ENCODE data around the gene DPP3.
A peak's percentile ranks its signal among the peaks of the same experiment; 100 is the strongest.

DPP3 gene

GRCh38 chr11:66443602-66444001, 36.6 kb upstream of the DPP3 start:
- H3K4me3 ChIP-seq (ENCODE audit: low read depth, low read length), result no peak overlapping the region
- TF ChIP-seq MAX (IDR thresholded peaks at IDR 0.05; ENCODE audit: low read depth, low read length) (peak; percentile 85), POLR2A (IDR thresholded peaks at IDR 0.05; ENCODE audit: extremely low read depth, insufficient read length) (no peak), MYC (IDR thresholded peaks at IDR 0.05; ENCODE audit: low read depth, low read length) (peak; percentile 95), CTCF (IDR thresholded peaks at IDR 0.05; ENCODE audit: low read depth, low read length) (no peak)
- peak; percentile 94 for DNase-seq (ENCODE audit: low read depth)

GRCh38 chr11:66447012-66447411, 33.2 kb upstream of the DPP3 start:
- no peak overlapping the region for H3K4me3 ChIP-seq (ENCODE audit: low read depth, low read length)
- no peak for DNase-seq (ENCODE audit: low read depth)
- TF ChIP-seq POLR2A (IDR thresholded peaks at IDR 0.05; ENCODE audit: extremely low read depth, insufficient read length), result no peak
- TF ChIP-seq MAX (IDR thresholded peaks at IDR 0.05; ENCODE audit: low read depth, low read length), result no peak
- no peak for TF ChIP-seq CTCF (IDR thresholded peaks at IDR 0.05; ENCODE audit: low read depth, low read length)
- TF ChIP-seq MYC (IDR thresholded peaks at IDR 0.05; ENCODE audit: low read depth, low read length), result no peak

GRCh38 chr11:66448523-66448922, 31.7 kb upstream of the DPP3 start:
- no peak for DNase-seq (ENCODE audit: low read depth)
- no peak for TF ChIP-seq POLR2A (IDR thresholded peaks at IDR 0.05; ENCODE audit: extremely low read depth, insufficient read length)
- TF ChIP-seq MYC (IDR thresholded peaks at IDR 0.05; ENCODE audit: low read depth, low read length), result no peak
- TF ChIP-seq MAX (IDR thresholded peaks at IDR 0.05; ENCODE audit: low read depth, low read length), result no peak
- TF ChIP-seq CTCF (IDR thresholded peaks at IDR 0.05; ENCODE audit: low read depth, low read length), result no peak
- no peak overlapping the region for H3K4me3 ChIP-seq (ENCODE audit: low read depth, low read length)

- no peak for TF ChIP-seq MYC (IDR thresholded peaks at IDR 0.05; ENCODE audit: low read depth, low read length)
- no peak for TF ChIP-seq POLR2A (IDR thresholded peaks at IDR 0.05; ENCODE audit: extremely low read depth, insufficient read length)
- no peak for TF ChIP-seq CTCF (IDR thresholded peaks at IDR 0.05; ENCODE audit: low read depth, low read length)
- no peak for TF ChIP-seq MAX (IDR thresholded peaks at IDR 0.05; ENCODE audit: low read depth, low read length)
- peak; percentile 54 for DNase-seq (ENCODE audit: low read depth)
- no peak overlapping the region for H3K4me3 ChIP-seq (ENCODE audit: low read depth, low read length)
Measured at GRCh38 chr11:66450560-66450959, 29.7 kb upstream of the DPP3 start.

GRCh38 chr11:66451663-66452062, 28.6 kb upstream of the DPP3 start:
- DNase-seq (ENCODE audit: low read depth), result no peak
- no peak overlapping the region for H3K4me3 ChIP-seq (ENCODE audit: low read depth, low read length)
- TF ChIP-seq MAX (IDR thresholded peaks at IDR 0.05; ENCODE audit: low read depth, low read length) (no peak), MYC (IDR thresholded peaks at IDR 0.05; ENCODE audit: low read depth, low read length) (no peak), POLR2A (IDR thresholded peaks at IDR 0.05; ENCODE audit: extremely low read depth, insufficient read length) (no peak), CTCF (IDR thresholded peaks at IDR 0.05; ENCODE audit: low read depth, low read length) (no peak)

- no peak for DNase-seq (ENCODE audit: low read depth)
- TF ChIP-seq POLR2A (IDR thresholded peaks at IDR 0.05; ENCODE audit: extremely low read depth, insufficient read length) (no peak), CTCF (IDR thresholded peaks at IDR 0.05; ENCODE audit: low read depth, low read length) (no peak), MYC (IDR thresholded peaks at IDR 0.05; ENCODE audit: low read depth, low read length) (no peak), MAX (IDR thresholded peaks at IDR 0.05; ENCODE audit: low read depth, low read length) (no peak)
Measured at GRCh38 chr11:66454247-66454646, 26.0 kb upstream of the DPP3 start.

More at GRCh38 chr11:66454247-66454646, 26.0 kb upstream of the DPP3 start:
- H3K4me3 ChIP-seq (ENCODE audit: low read depth, low read length), result no peak overlapping the region

Measured in NB4 (cell line).